Right ventricle myocardium inferior (tissue), 1 donor: Measurements from ENCODE around the gene OLAH. TPM values are rescaled to one million over a fixed set of nuclear protein-coding genes. Genes with fewer than 3 reads are reported as not detected.
"Not testable (repeated sequence)": the region's sequence is repeated elsewhere in the genome, so short reads cannot be mapped to it uniquely, and the experiment has no call there.

Experiments
- ATAC-seq: fragments of 200-7000 bp; cut with Tn5 transposase; one replicate; pipeline ENCODE4 v1.9.1; 2020; ENCODE audit warnings: mild to moderate bottlenecking, moderate library complexity
- DNase-seq: peaks from one replicate; pipeline ENCODE4 v3.0.0; 2021; ENCODE audit errors: missing footprints
- intact Hi-C: fragments of 100-400 bp; cut with DNase I; formaldehyde crosslinking; loops from one replicate; pipeline ENCODE4 v1.11.0; 2022
- long read RNA-seq: library from polyadenylated mRNA; unstranded; transcript quantifications from one replicate; pipeline ENCODE4 v2.0.0, GENCODE V29; 2021
- total RNA-seq: library from RNA; stranded (reverse); fragmentation: NEBNext Ultra II Directional; extraction: Animal tissue kit (Norgen Biotek cat#: 25700); gene quantifications from one replicate; pipeline ENCODE4 v1.2.1, GENCODE V29; 2021
- donor health status: DM: no; HTN: yes; CAD: no; lungs with severe emphysema.

OLAH gene
- 0.35 TPM for total RNA-seq
- long read RNA-seq: 0 reads

DNA sequence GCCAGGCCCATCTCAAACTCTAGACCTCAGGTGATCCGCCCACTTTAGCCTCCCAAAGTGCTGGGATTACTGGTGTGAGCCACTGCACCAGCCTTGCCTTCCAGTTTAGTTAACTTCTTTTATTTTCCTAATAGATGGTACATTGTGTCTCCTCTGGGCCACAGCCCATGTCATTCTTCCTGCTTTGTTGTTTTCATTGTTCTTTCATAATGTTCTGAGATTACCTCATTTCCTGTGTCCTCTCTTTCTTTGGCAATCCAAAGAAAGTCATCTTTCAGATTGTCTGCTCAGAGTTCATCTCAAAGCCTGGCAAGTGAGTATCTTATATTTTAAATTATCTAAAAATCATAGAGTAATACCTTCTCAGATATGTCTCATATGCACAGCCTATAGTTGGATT is at the start of gene OLAH:
TSS of gene OLAH (plus strand) at position 270 of the 400 bp plus-strand sequence. CDS start 3,346 bp downstream, outside the sequence.
- intact Hi-C loops: no loop called here
- no peak for ATAC-seq
- DNase-seq: no peak

DNA sequence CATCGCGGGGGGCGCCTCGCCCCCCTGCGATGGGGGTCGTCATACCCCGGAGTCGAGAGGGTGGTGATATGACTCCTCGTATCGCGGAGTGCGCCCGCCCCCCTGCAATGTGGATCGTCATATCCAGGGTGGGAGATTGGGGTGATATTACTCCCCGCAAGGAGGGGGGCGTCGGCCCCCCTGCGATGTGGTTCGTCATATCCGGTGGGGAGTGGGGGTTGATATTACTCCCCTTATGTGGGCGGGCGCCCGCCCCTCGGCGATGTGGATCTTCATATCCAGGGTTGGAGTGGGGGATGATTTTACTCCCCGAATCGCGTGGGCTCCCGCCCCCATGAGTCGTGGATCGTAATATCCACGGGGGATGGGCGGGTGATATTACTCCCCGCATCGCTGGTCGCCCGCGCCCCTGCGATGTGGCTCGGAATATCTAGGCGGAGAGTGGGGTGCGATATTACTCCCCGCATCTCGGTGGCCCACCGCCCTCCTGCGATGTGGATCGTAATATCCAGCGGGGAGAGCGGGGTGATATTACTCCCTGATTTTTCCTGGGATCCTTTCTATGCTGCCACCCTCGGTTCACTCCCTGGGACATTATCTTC is 47.7 kb upstream of the OLAH start:
- DNase-seq (no peak), ATAC-seq (no peak)
- intact Hi-C loops: no loop called here

DNA sequence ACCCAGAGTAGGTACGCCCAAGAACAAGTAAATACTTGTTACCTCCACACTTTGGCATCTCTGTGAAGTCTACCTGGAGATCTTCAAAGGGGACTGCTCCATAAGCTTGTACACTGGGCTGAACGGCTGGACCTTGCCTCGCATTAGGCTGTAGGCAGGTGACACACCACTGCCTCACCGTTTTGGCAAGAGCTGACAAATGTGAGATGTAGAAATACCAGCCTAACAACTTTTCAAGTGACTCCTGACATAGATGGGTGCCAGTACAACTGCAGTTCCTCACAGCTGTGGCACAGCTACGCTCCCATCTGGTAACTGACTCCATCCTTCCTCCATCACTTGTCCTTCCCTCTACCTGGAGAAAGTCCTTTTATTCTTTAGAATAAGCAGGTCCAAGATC is 30.2 kb upstream of the OLAH start:
- ATAC-seq, DNase-seq, intact Hi-C loops: not testable (repeated sequence)

DNA sequence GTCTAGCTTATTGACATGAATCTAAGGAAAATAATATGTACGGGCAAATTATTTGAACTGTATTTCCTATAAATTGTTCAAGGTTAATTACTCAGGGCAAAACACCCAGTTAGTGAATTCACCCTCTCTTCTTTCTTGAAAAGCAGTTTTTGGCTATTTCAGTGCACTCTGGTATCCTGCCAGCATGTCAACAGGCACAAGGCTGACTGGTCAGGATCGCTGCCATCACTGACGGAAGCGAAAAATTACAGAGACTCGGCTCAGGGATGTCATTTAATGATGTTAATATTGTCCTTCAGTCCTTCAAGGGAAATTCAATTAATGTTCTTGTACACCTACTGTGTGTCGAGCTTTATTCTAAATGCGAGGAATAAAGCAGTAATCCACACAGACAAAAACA is 28.3 kb upstream of the OLAH start:
- intact Hi-C loops: no loop called here
- ATAC-seq (no peak), DNase-seq (no peak)

DNA sequence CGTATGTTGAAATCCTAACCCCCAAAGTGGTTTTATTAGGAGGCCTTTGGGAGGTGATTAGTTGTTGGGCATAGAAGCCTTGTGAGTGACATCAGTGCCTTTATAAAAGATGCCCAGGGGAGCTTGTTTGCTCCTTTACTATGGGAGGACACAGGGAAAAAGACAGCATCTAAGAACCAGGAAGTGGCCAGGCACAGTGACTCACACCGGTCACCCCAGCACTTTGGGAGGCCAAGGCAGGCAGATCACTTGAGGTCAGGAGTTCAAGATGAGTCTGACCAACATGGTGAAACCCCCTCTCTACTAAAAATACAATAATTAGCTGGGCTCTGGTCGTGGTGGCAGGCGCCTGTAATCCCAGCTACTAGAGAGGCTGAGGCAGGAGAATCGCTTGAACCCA is 22.8 kb upstream of the OLAH start:
- ATAC-seq, DNase-seq, intact Hi-C loops: not testable (repeated sequence)

DNA sequence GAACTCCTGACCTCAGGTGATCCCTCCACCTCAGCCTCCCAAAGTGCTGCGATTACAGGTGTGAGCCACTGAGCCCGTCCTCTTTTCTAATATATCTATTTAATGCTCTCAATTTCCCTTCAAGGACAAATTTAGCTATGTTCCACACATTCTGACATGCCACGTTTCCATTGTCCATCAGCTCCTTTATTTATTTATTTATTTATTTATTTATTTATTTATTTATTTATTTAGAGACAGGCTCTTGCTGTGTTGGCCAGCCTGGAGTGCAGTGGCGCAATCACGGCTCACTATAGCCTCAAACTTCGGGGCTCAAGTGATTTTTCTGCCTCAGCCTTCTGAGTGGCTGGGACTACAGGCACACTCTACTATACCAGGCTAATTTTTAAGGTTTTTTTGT is 20.7 kb upstream of the OLAH start:
- DNase-seq, ATAC-seq, intact Hi-C loops: not testable (repeated sequence)

DNA sequence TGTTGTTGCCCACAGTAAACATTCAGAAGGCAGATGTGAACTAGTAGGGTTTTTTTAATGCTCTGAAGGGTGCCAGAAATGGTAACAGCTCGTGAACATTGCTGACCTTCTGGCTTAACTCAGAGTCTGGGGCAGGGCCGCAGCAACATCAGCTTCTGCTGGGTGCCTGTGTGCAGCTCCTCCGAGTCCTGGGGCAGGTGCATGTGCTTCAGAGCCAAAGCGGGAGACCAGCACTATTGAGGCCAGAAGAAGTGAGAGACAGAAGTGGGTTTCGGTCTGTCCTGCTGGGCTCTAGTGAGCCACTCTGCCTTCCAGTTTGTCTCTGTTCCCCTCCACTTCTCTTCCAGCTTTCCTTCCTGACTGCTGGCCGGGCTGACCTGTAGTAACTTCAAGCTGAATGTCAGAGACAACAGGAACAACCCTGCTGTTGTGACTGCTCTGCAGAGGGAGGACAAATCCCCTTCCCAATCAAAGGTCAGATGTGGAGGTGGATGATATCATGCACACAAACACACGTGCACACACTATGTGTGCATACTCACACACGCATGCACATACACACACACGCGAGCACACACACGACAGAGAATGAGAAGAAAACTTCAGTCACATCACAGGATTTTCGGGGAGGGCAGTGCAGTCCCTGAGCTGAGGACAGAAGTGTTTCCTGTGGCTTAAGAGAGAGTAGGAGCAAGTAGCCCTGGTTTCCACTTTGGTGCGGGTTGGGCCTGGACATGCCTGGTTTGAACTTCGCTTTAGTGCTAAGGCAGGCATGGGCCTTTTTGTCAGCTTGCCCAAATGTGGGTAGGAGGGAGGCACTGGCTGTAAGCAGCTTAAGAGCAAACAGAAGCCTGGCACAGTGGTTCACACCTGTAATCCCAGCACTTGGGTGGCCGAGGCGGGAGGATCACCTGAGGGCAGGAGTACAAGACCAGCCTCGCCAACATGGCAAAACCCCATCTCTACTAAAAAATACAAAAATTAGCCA is 19.4 kb upstream of the OLAH start:
- DNase-seq, intact Hi-C loops, ATAC-seq: not testable (repeated sequence)

DNA sequence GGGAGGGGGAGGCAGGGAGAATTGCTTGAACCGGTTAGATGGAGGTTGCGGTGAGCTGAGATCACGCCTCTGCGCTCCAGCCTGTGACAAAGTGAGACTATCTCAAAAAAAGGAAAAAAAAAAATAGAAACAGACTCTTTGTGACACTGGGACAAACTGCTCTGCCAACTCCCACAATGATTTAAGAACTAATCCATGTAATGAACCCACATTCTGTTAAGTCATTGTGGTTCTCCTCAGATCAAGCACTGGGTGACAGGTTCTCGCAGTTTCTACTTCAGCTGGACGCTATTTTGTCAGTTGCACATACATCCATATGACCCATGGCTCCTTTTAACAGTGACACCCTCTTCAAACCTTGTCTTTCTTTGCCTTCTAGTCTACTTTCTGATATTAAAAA is 18.7 kb upstream of the OLAH start:
- intact Hi-C loops, DNase-seq, ATAC-seq: not testable (repeated sequence)

DNA sequence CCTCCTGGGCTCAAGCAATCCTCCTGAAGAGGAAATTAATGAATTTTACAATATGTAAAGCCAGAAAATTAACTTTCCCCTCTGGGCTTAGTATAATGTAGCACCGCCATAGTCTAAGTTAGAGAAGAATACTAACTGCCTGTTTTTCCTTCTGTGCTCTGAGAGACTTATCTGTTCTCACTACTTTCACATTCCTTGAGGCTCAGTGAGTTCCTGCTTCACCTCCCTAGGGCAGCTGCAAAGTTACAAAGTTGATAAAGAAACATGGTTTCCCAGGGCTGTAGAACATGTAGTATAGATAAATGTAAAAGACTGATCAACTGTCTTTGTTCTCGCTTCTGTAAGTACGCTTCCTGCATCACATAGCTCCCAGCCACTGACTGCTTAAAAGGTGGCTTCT is 16.0 kb upstream of the OLAH start:
- DNase-seq (no peak), ATAC-seq (no peak)
- intact Hi-C loops: no loop called here

DNA sequence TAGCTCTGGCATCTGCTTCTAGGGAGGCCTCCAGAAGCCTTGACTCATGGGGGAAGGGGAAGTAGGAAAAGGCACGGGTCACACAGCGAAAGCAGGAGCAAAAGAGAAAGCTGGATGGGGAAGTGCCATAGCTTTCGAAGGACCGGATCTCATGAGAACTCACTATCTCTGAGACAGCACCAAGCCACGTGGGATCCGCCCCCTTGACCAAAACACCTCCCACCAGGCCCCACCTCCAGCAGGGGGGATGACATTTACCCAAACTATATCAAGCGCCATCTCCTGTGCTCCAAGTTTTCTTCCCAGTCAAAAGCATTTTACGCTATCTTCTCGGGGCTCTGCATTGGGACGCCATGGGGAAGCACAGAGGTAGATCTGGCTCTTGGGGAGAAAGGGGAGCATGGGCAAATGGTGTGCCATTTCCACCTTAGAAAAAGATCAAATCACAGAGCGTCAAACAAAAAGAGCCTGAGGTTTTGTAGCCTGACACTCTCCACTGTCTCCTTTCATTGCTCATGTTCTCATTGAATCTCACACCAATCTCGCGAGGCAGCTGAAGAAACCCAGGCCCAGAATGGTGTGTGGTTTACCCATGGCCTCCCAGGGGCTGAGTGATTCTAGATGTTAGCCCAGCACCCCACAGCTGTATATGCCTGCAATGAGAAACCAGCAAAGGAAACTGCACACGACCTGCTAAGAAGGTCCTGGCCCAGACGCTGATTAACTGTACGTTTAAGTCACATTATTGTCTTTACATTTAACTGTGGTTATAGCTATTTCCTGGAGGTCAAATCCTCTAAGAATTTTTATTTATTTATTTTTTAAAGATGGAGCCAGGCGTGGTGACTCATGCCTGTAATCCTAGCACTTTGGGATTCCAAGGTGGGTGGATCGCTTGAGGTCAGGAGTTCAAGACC is 8.1 kb upstream of the OLAH start:
- no peak for DNase-seq
- no peak for ATAC-seq
- intact Hi-C loops: no loop called here

DNA sequence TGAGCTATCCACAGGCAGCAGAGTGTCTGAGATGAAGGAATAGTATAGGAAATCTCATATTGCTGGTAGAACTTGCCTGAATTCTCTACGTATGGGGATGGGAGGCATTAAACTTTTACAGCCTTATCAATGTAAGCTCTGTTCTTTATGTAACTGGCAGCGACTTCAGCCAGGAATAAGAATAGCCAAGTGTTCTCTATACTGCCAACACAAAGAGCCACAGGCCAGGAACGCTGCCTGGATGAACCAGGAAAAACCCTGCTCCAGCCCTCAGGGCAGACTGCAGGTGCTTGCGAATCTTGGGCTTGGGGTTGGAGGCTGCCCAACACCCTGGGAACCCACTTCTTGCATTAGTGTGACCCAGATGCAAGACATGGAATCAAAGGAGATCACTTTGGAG is 6.1 kb upstream of the OLAH start:
- DNase-seq: no peak
- intact Hi-C loops: no loop called here
- ATAC-seq: no peak

DNA sequence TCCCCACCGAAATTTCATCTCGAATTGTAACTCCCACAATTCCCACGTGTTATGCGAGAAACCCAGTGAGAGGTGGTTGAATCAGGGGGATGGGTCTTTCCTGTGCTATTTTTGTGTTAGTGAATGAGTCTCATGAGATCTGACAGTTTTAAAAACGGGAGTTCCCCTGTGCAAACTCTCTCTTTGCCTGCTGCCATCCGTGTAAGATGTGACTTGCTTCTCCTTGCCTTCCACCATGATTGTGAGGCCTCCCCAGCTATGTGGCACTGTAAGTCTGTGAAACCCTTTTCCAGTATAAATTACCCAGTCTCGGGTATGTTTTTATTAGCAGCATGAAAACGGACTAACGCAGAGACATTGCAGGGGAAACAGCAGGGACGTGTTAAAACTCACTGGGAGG is 5.3 kb upstream of the OLAH start:
- no peak for ATAC-seq
- intact Hi-C loops: no loop called here

DNA sequence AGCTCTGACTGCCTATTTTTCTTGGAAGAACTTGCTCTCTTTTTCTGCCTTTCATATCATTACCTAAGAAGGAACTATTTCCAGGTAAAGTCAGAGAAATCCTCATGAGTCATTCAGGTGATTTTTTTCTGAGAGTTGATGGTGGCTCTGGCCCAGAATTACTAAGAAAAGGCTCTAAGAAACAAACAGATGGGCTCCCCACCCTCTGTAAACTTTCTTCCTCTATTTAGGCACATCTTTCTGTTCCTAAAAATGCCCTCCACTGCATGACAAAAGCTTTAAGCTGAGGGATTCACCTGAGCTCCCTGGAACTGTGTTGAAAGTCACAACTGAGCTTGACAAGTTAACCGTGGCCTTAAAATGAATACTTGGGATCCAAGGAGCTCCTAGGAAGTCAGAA is 1.6 kb downstream of the OLAH start:
- intact Hi-C loops: no loop called here
- DNase-seq (no peak), ATAC-seq (no peak)

More for the DNA sequence above, 5.3 kb upstream of the OLAH start:
- DNase-seq: no peak

DNA sequence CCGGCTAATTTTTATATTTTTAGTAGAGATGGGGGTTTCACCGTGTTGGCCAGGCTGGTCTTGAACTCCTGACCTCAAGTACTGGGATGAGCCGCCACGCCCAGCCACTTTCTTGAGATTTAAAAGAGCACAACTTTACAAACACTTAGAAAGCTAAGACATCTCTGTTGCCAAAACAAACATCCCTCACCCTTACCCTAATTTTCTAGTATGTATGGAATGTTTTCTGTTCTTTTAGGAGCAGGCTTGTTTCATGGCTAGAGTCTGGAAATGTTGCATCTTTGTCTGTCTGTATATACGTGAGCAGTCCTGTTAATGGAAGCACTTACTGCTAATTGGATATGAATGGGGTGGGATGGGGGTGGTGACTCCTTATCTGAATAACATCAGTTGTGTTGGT is 2.9 kb downstream of the OLAH start:
- intact Hi-C loops: no loop called here
- DNase-seq (no peak), ATAC-seq (no peak)

DNA sequence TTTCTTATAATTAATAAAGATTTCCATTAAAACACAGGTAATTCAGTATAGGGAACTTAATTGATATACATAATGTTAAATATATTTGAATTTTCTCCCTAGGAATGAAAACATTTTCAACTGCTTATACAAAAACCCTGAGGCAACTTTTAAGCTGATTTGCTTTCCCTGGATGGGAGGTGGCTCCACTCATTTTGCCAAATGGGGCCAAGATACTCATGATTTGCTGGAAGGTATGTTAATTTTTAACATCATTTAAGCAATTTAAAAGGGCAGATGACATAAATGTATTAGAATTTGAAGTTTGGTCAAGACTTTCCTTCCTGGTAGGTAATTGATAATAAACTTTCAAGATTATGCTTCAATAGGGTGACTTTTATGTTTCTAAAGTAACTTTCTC is 5.8 kb downstream of the OLAH start:
- intact Hi-C loops: no loop called here
- no peak for DNase-seq
- ATAC-seq: no peak

DNA sequence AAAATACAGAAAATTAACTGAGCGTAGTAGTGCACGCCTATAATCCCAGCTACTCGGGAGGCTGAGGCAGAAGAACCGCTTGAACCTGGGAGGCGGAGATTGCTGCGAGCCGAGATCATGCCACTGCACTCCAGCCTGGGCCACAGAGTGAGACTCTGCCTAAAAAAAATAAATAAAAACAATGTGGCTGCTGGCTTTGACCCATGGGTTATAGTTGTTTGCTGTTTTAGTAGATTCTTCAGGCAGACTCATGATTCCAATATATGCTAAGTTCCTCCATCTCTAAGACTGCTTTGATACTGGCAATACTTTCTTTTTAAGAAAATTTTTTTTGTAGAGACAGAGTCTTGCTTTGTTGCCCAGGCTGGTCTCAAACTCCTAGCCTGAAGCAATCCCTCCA is 8.4 kb downstream of the OLAH start:
- ATAC-seq: no peak
- intact Hi-C loops: no loop called here

DNA sequence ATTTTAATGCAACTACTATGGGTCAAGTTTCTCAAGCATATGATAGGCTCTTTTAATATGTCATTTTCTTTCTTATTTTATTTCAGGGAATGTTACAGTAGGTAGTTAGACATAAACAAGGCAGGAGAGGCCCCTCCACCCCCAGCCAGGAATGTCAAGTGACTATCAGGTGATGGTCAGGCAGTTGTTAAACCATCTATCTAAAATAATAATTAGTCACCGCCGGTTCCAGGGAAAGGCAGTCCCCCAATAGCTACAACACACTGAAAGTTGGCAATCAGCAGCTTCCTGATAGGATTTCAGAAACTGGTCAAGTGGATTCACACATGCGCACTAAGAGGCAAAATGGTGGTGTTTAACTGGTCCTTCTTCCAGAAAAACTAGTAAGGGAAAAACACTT is 9.3 kb downstream of the OLAH start:
- DNase-seq (no peak), ATAC-seq (no peak)
- intact Hi-C loops: no loop called here

More for the DNA sequence above, 8.4 kb downstream of the OLAH start:
- no peak for DNase-seq

DNA sequence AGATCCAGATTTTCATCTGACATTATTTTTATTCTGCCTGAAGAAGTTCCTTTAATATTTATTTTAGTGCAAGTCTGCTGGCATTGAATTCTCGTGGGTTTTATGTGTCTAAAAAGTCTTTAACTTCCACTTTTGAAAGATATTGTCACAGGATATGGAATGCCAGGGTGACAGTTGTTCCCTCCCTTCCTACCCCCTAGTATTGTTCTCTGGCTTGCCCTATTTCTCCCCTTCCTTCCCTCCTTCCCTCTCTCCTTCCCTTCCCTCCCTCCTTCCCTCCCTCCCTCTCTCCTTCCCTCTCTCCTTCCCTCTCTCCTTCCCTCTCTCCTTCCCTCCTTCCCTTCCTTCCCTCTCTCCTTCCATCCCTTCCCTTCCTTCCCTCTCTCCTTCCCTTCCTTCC is 14.9 kb downstream of the OLAH start:
- intact Hi-C loops: no loop called here
- DNase-seq: no peak

DNA sequence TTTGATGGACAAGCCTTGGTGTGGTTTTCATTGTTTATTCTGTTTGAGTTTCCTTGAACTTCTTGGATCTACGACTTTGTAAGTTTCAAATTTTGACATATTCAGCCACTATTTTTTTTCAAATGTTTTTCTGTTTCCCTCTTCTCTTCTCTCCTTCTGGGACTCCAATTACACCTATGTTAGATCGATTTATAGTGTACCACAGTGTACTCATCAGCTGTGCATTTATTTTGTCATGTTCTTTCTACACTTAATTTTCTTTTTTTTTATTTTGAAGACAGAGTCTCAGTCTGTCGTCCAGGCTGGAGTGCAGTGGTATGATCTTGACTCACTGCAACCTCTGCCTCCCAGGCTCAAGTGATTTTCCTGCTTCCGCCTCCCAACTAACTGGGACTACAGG is 16.2 kb downstream of the OLAH start:
- intact Hi-C loops: no loop called here
- DNase-seq (no peak), ATAC-seq (no peak)

More for the DNA sequence above, 14.9 kb downstream of the OLAH start:
- no peak for ATAC-seq
